A673 (cell line): ENCODE results near the gene RAB11FIP4. TPM values are rescaled to one million over a fixed set of nuclear protein-coding genes. Genes with fewer than 3 reads are reported as not detected.

Experiments used
- BruUV-seq: library from RNA; stranded (reverse); fragments of 400-500 nt; replicated peaks from 2 replicates; lab custom pipeline; 2021; lab: Mats Ljungman, UMichigan
- CTCF ChIA-PET: fragments of 300-600 bp; sonication (Branson Sonifier 250); formaldehyde crosslinking; loops from one replicate; lab custom pipeline; 2022; ENCODE audit warnings: antibody characterized with exemption; lab: Charles Lee
- POLR2A ChIA-PET: fragments of 300-600 bp; sonication (Branson Sonifier 250); formaldehyde crosslinking; loops from one replicate; lab custom pipeline; 2022; ENCODE audit warnings: antibody characterized with exemption; ENCODE audit not compliant: low non-redundant PET; lab: Charles Lee
- DNase-seq: peaks from one replicate; pipeline ENCODE4 v3.0.0-alpha.2; 2015; ENCODE audit warnings: low spot score
- H3K27ac ChIP-seq: fragments of 200-600 bp; sonication (generic); 2 replicates; pipeline ENCODE4 v1.5.1; 2016; ENCODE audit warnings: mixed run types, low read depth, mild to moderate bottlenecking, mixed read lengths, antibody characterized with exemption, low read length; ENCODE audit not compliant: poor library complexity, severe bottlenecking
- H3K27me3 ChIP-seq: fragments of 200-600 bp; sonication (generic); replicated peaks from 2 replicates; pipeline ENCODE4 v1.6.1; 2017; ENCODE audit warnings: mixed run types, low read depth, mild to moderate bottlenecking, mixed read lengths, antibody characterized with exemption, low read length; ENCODE audit not compliant: insufficient read depth, poor library complexity
- H3K36me3 ChIP-seq: fragments of 200-600 bp; sonication (generic); 2 replicates; pipeline ENCODE4 v1.6.1; 2016; ENCODE audit warnings: mixed run types, mild to moderate bottlenecking, mixed read lengths, antibody characterized with exemption, low read length; ENCODE audit not compliant: insufficient read depth, poor library complexity, severe bottlenecking
- H3K4me1 ChIP-seq: fragments of 200-600 bp; sonication (generic); 2 replicates; pipeline ENCODE4 v1.6.1; 2017; ENCODE audit warnings: mixed run types, mild to moderate bottlenecking, mixed read lengths, antibody characterized with exemption, low read length; ENCODE audit not compliant: insufficient read depth, poor library complexity, severe bottlenecking
- H3K4me3 ChIP-seq: fragments of 200-600 bp; sonication (generic); 2 replicates; pipeline ENCODE4 v1.5.1; 2016; ENCODE audit warnings: low read depth, mixed run types, mild to moderate bottlenecking, mixed read lengths, low read length; ENCODE audit not compliant: poor library complexity, severe bottlenecking
- H3K9me3 ChIP-seq: fragments of 200-600 bp; sonication (generic); 2 replicates; pipeline ENCODE4 v1.6.1; 2016; ENCODE audit warnings: mixed run types, low read depth, mild to moderate bottlenecking, mixed read lengths, antibody characterized with exemption, low read length; ENCODE audit not compliant: poor library complexity, severe bottlenecking
- EZH2 ChIP-seq: fragments of 200-600 bp; sonication (generic); IDR thresholded peaks from 2 replicates; pipeline ENCODE4 v1.6.1; 2017; ENCODE audit warnings: borderline replicate concordance, low read depth, mild to moderate bottlenecking, mixed read lengths, antibody characterized with exemption, low read length; ENCODE audit not compliant: poor library complexity, severe bottlenecking
- intact Hi-C: fragments of 100-400 bp; cut with micrococcal nuclease; formaldehyde crosslinking; loops from one replicate; pipeline ENCODE4 v1.10.0; 2022; ENCODE audit not compliant: unreplicated experiment
- total RNA-seq: library from RNA; stranded (reverse); gene quantifications from 2 replicates; pipeline ENCODE4 v1.2.3, GENCODE V29; 2021
- TF ChIP-seq, protein P1 (sequence below): fragments of 300-800, 200-600 bp; sonication (generic); conservative IDR thresholded peaks from 2 replicates; pipeline ENCODE4 v1.5.1; 2017; ENCODE audit warnings: low read depth, mild to moderate bottlenecking, antibody characterized with exemption, low read length, moderate library complexity, mixed read lengths

The RAB11FIP4 gene
- total RNA-seq, 1 experiment from 2014 or later = 2.4 TPM

GRCh38 chr17:31564883-31565301, 173.4 kb downstream of the RAB11FIP4 start:
- no peak overlapping the region for H3K4me3 ChIP-seq
- CTCF ChIA-PET = no interaction called here
- H3K36me3 ChIP-seq = no peaks in the 10 kb centered on the region
- no peaks in the 10 kb centered on the region for H3K27me3 ChIP-seq
- intact Hi-C loops = no loop called here
- H3K27ac ChIP-seq = no peak overlapping the region
- H3K9me3 ChIP-seq = no peaks in the 10 kb centered on the region
- BruUV-seq = no TSS peak
- no peak for DNase-seq
- POLR2A ChIA-PET = no interaction called here
- no peaks in the 10 kb centered on the region for H3K4me1 ChIP-seq
- TF ChIP-seq EZH2 = no peak
- TF ChIP-seq, protein P1, sequence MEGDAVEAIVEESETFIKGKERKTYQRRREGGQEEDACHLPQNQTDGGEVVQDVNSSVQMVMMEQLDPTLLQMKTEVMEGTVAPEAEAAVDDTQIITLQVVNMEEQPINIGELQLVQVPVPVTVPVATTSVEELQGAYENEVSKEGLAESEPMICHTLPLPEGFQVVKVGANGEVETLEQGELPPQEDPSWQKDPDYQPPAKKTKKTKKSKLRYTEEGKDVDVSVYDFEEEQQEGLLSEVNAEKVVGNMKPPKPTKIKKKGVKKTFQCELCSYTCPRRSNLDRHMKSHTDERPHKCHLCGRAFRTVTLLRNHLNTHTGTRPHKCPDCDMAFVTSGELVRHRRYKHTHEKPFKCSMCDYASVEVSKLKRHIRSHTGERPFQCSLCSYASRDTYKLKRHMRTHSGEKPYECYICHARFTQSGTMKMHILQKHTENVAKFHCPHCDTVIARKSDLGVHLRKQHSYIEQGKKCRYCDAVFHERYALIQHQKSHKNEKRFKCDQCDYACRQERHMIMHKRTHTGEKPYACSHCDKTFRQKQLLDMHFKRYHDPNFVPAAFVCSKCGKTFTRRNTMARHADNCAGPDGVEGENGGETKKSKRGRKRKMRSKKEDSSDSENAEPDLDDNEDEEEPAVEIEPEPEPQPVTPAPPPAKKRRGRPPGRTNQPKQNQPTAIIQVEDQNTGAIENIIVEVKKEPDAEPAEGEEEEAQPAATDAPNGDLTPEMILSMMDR = no peak

DNA sequence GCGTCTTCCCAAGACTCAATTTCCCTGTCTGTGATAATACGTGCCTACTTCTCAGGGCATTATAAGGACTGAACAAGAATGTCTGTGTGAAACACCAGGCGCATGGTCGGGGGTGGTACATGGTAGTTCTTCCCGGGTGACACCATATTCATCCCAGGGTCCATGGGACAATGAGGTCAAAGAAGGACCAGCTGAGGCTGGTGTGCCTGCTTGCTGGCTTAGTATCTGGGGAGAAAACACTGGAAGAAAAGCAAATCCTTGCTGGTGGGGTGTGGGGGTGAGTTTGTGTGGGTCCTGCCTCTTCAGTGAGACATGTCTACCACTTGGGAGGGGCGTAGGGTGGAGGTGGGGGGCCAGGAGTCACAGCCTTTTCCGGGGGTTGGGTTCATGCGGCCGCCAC, 174.2 kb downstream of the RAB11FIP4 start:
- DNase-seq = no peak
- no peak overlapping the region for H3K27ac ChIP-seq
- intact Hi-C loops = no loop called here
- CTCF ChIA-PET = no interaction called here
- H3K4me3 ChIP-seq = no peak overlapping the region
- no peaks in the 10 kb centered on the region for H3K36me3 ChIP-seq
- BruUV-seq = no TSS peak
- H3K27me3 ChIP-seq = no peaks in the 10 kb centered on the region
- POLR2A ChIA-PET = no interaction called here
- H3K4me1 ChIP-seq = no peaks in the 10 kb centered on the region
- TF ChIP-seq, protein P1 = no peak
- no peak for TF ChIP-seq EZH2
- no peaks in the 10 kb centered on the region for H3K9me3 ChIP-seq

GRCh38 chr17:31566247-31566991, 174.9 kb downstream of the RAB11FIP4 start:
- Histone ChIP-seq H3K4me1 (no peaks in the 10 kb centered on the region), H3K27me3 (no peaks in the 10 kb centered on the region), H3K27ac (no peak overlapping the region), H3K4me3 (no peak overlapping the region), H3K9me3 (no peaks in the 10 kb centered on the region), H3K36me3 (no peaks in the 10 kb centered on the region)
- no TSS peak for BruUV-seq
- no peak for DNase-seq
- intact Hi-C loops = no loop called here
- CTCF ChIA-PET = no interaction called here
- POLR2A ChIA-PET = no interaction called here
- no peak for TF ChIP-seq EZH2
- TF ChIP-seq, protein P1 = no peak
